ENCODE results near the gene PTGFRN.

The PTGFRN gene

GRCh38 chr1:117000142-117000541 is 90.4 kb downstream of the PTGFRN start:
- DNase-seq (ENCODE audit: low spot score) = no peak

GRCh38 chr1:117001254-117001927 is 91.7 kb downstream of the PTGFRN start, which contains the start of gene CD101:
TSS of gene CD101 (plus strand) at chr1:117001760. CDS start at chr1:117001818, 58 bp downstream.
- no peak for DNase-seq (ENCODE audit: low spot score)

- no peak for DNase-seq (ENCODE audit: low spot score)
Observed at GRCh38 chr1:117003223-117003875, 93.6 kb downstream of the PTGFRN start.

DNA sequence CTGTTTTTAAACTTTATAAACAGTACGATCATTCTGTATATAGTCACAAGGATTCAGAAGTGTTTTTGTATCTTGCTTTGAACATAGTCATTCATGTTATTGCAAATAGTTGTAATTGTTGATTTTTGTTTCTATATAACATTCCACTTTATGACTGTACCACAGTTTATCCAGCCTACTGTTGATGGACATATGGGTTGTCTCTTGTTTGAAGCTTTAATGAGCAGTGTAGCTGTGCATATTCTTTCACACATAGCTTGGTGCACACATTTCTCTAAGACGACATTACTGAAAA is 98.0 kb downstream of the PTGFRN start:
- DNase-seq (ENCODE audit: low spot score) = no peak

DNA sequence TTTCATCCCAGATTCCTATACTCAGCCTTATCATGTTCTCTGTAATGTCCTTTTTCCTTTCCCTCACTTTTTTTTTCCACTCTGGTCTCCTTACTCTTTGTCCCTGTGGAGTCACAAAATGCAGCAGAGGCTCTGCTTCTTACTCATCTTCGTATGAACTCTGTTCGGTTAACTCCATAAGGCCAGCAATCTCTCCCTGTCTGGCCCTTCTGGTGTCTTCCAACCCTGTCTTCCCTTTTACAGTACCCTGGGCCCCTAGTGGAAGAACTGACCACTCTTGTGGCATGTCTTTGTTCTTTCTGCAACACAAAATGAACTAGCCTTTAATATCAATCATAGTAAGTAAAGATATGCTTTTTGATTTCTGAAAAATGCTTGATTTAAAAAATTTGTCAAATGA is 98.9 kb downstream of the PTGFRN start:
- DNase-seq (ENCODE audit: low spot score) = no peak

DNA sequence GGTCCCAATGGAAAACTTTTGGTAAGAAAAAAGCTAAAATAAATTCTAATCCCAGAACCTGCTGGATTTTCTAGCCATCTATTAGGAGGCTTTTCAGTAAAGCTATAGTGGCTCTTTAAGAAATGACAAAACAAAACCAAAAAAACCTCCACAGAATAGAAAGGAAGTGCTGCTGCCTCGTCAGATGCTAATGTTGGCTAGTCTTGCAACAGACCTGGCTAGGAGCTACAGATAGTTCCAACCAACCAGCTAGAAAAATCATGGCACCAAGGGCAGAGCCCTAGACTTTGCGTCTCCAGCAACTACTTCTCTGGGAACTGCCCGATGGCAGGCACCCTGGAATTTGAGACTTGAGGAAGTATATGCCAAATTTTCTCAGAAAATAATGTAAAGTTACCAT is 99.4 kb downstream of the PTGFRN start:
- no peak for DNase-seq (ENCODE audit: low spot score)

- no peak for DNase-seq (ENCODE audit: low spot score)
Observed at GRCh38 chr1:117010310-117010969, 100.7 kb downstream of the PTGFRN start.

GRCh38 chr1:117011334-117011733 is 101.6 kb downstream of the PTGFRN start:
- no peak for DNase-seq (ENCODE audit: low spot score)

DNA sequence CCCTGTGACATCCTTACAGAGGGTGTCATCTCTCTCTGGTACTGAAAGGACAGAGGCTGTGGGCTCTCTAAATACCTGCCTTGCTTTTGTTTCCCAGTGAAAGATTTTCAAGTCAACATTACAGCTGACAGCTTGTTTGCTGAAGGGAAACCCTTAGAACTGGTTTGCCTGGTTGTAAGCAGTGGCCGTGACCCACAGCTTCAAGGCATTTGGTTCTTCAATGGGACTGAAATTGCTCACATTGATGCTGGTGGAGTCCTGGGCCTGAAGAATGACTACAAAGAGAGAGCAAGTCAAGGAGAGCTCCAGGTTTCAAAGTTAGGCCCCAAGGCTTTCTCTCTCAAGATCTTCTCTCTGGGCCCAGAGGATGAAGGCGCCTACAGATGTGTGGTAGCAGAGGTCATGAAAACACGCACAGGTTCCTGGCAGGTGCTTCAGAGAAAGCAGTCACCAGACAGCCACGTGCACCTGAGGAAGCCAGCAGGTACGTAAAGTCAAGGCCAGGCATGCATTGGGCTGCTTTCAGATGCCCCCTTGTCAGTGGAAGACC is 103.7 kb downstream of the PTGFRN start:
- DNase-seq (ENCODE audit: low spot score) = peak; percentile 17

- DNase-seq (ENCODE audit: low spot score) = no peak
Observed at GRCh38 chr1:117014209-117014608, 104.5 kb downstream of the PTGFRN start.

GRCh38 chr1:117015724-117016123 is 106.0 kb downstream of the PTGFRN start:
- no peak for DNase-seq (ENCODE audit: low spot score)

- no peak for DNase-seq (ENCODE audit: low spot score)
Observed at GRCh38 chr1:117017062-117017461, 107.3 kb downstream of the PTGFRN start.

GRCh38 chr1:117017648-117018047 is 107.9 kb downstream of the PTGFRN start:
- DNase-seq (ENCODE audit: low spot score) = no peak

GRCh38 chr1:117020526-117021156 is 110.9 kb downstream of the PTGFRN start:
- DNase-seq (ENCODE audit: low spot score) = no peak

- no peak for DNase-seq (ENCODE audit: low spot score)
Observed at GRCh38 chr1:117022114-117022513, 112.4 kb downstream of the PTGFRN start.

DNA sequence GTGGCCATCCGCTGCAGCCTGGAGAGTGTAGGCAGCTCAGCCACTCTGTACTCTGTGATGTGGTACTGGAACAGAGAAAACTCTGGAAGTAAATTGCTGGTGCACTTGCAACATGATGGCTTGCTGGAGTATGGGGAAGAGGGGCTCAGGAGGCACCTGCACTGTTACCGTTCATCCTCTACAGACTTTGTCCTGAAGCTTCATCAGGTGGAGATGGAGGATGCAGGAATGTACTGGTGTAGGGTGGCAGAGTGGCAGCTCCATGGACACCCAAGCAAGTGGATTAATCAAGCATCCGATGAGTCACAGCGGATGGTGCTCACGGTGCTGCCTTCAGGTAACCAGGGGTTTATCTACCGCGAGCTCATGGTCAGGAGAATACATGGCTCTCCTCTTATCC is 115.9 kb downstream of the PTGFRN start:
- no peak for DNase-seq (ENCODE audit: low spot score)

GRCh38 chr1:117026361-117026760 is 116.6 kb downstream of the PTGFRN start:
- DNase-seq (ENCODE audit: low spot score) = no peak

DNA sequence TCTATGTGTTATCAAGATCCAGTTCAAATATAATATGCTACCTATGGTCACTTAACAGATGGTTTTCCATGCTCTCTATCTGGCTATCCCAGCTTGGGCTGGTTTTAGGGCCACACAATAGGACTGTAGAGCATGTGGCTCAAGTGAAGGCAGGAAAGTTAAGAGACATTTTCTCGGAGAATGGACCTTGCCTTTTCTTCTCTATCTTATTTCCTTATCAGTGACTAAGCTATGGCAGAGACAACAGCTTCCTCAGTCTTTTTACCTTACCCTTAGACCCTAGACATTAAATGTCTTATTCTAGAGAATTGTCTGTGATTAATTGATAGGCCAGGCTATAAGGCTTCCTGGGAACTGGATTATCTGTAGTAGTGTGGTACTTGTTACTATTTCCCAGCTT is 120.0 kb downstream of the PTGFRN start:
- DNase-seq (ENCODE audit: low spot score) = no peak

DNA sequence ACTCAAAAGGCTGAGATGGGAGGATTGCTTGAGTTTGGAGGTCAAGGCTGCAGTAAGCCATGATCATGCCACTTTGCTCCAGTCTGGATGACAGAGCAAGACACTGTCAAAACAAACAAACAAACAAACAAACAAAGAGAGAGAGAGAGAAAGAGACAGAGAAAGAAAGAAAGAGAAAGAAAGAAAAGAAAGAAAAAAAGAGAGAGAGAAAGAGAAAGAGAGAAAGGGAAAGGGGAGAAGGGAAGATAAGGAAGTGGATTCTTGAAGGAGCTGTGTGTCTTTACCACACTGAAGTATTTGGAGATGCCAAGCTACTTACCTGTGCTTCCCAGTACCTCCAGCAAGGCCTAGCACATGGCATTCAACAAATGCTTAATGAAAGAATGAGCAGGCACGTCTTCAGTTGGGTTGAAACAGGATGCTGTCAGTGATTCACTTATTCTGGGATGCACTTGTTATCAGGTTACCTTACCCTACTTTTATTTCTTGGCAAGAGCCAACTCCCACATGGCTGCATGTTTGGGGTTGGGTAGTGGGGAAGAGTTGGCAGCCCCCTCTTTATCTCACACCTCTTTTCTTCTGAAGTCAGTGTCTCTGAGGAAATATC is 120.7 kb downstream of the PTGFRN start:
- DNase-seq (ENCODE audit: low spot score) = no peak

- DNase-seq (ENCODE audit: low spot score) = no peak
Observed at GRCh38 chr1:117032266-117032665, 122.5 kb downstream of the PTGFRN start.

GRCh38 chr1:117032681-117033539 is 123.2 kb downstream of the PTGFRN start:
- no peak for DNase-seq (ENCODE audit: low spot score)
